Thyroid gland (tissue), 4 donors: Measurements from ENCODE around the gene SLC24A4. TPM values are rescaled to one million over a fixed set of nuclear protein-coding genes. Genes with fewer than 3 reads are reported as not detected.

Source experiments
- DNase-seq, 2 donors: peaks; one replicate each; pipeline ENCODE4 v3.0.0-alpha.2; 2019
- H3K27ac ChIP-seq, 3 donors: fragments of 200-600 bp; sonication (generic); 1 replicate in 2 of 3; 2 replicates in 1 of 3; pipeline ENCODE4 v1.5.1; 2016 to 2019; ENCODE audit warnings: mild to moderate bottlenecking in 1 of 3, moderate library complexity in 1 of 3
- H3K27me3 ChIP-seq: fragments of 200-600 bp; sonication (generic); one replicate; pipeline ENCODE4 v1.5.1; 2019
- H3K36me3 ChIP-seq, 2 donors: fragments of 200-600 bp; sonication (generic); one replicate each; pipeline ENCODE4 v1.5.1; 2016 to 2019
- H3K4me1 ChIP-seq, 2 donors: fragments of 200-600 bp; sonication (generic); one replicate each; pipeline ENCODE4 v1.5.1; 2017 to 2019
- H3K4me3 ChIP-seq, 3 donors: fragments of 200-600 bp; sonication (generic); replicated peaks in 1 of 3; 1 replicate in 2 of 3; 2 replicates in 1 of 3; pipeline ENCODE4 v1.5.1; 2016; ENCODE audit warnings: mild to moderate bottlenecking in 1 of 3
- H3K9me3 ChIP-seq: fragments of 200-600 bp; sonication (generic); one replicate; pipeline ENCODE4 v1.5.1; 2017
- CTCF ChIP-seq, 6 experiments: fragments of 200-600 bp in 3 of 6; fragments of 450-650 bp in 3 of 6; sonication (generic) in 3 of 6; IDR thresholded peaks; one replicate each; pipeline ENCODE4 v1.5.1; 2016 to 2019; ENCODE audit warnings: antibody characterized with exemption in 6 of 6, mild to moderate bottlenecking in 2 of 6, inconsistent platforms in 1 of 6, moderate library complexity in 1 of 6
- POLR2A ChIP-seq, 2 donors: fragments of 450-650 bp; IDR thresholded peaks; one replicate each; pipeline ENCODE4 v1.6.1; 2017; ENCODE audit warnings: antibody characterized with exemption in 2 of 2, mild to moderate bottlenecking in 2 of 2, moderate library complexity in 1 of 2
- WGBS, 2 donors: methylation state at CpG; one replicate each; pipeline ENCODE4 v1.1.5; 2017; 5-methylcytosine and 5-hydroxymethylcytosine counted together
- intact Hi-C: fragments of 100-400 bp; cut with DNase I; formaldehyde crosslinking; loops from one replicate; pipeline ENCODE4 v1.15.1; 2023
- total RNA-seq, 4 donors: library from RNA; depleted of rRNA; stranded (reverse); fragments of >200 nt; gene quantifications; one replicate each; pipeline ENCODE4 v1.2.3, GENCODE V29; 2016

The SLC24A4 gene
- total RNA-seq, 4 donors from 2014 or later, result 0.05 to 0.46 (median 0.19) TPM

- H3K4me3 ChIP-seq, result no peak overlapping the region
- no peaks in the 10 kb centered on the region for H3K27me3 ChIP-seq
- 84 to 88% methylated on average over 3 of the region's 3 CpGs for WGBS, 2 donors
- H3K27ac ChIP-seq, result no peak overlapping the region
- no peaks in the 10 kb centered on the region for H3K9me3 ChIP-seq
- TF ChIP-seq POLR2A (IDR thresholded peaks at IDR 0.05), result no peak
- no peak for TF ChIP-seq CTCF (IDR thresholded peaks at IDR 0.05)
- H3K36me3 ChIP-seq, result no peaks in the 10 kb centered on the region
- no peaks in the 10 kb centered on the region for H3K4me1 ChIP-seq
- no peak for DNase-seq
- intact Hi-C loops, result no loop called here
Measured at GRCh38 chr14:92427096-92427495, 104.1 kb downstream of the SLC24A4 start.

- TF ChIP-seq POLR2A (IDR thresholded peaks at IDR 0.05) (no peak), CTCF (IDR thresholded peaks at IDR 0.05) (no peak)
- H3K27me3 ChIP-seq, result no peaks in the 10 kb centered on the region
- H3K9me3 ChIP-seq, result no peaks in the 10 kb centered on the region
- intact Hi-C loops, result no loop called here
- no peak overlapping the region for H3K27ac ChIP-seq
- H3K36me3 ChIP-seq, result no peaks in the 10 kb centered on the region
- H3K4me1 ChIP-seq, result no peaks in the 10 kb centered on the region
- H3K4me3 ChIP-seq, result no peak overlapping the region
- WGBS, 2 donors, result 47 to 69% methylated on average over 3 of the region's 3 CpGs
- no peak for DNase-seq
Measured at GRCh38 chr14:92430686-92431085, 107.7 kb downstream of the SLC24A4 start.

GRCh38 chr14:92431199-92431725 is 108.3 kb downstream of the SLC24A4 start:
- no peak overlapping the region for H3K4me3 ChIP-seq
- no peak overlapping the region for H3K27ac ChIP-seq
- no peaks in the 10 kb centered on the region for H3K9me3 ChIP-seq
- no peak for DNase-seq
- intact Hi-C loops, result no loop called here
- no peaks in the 10 kb centered on the region for H3K36me3 ChIP-seq
- 65 to 90% methylated on average over 11 of the region's 11 CpGs for WGBS, 2 donors
- no peaks in the 10 kb centered on the region for H3K4me1 ChIP-seq
- no peaks in the 10 kb centered on the region for H3K27me3 ChIP-seq
- TF ChIP-seq POLR2A (IDR thresholded peaks at IDR 0.05) (no peak), CTCF (IDR thresholded peaks at IDR 0.05) (no peak)

- WGBS, 2 donors, result 95% methylated on average over 2 of the region's 2 CpGs
- no peaks in the 10 kb centered on the region for H3K9me3 ChIP-seq
- TF ChIP-seq CTCF (IDR thresholded peaks at IDR 0.05) (no peak), POLR2A (IDR thresholded peaks at IDR 0.05) (no peak)
- no peaks in the 10 kb centered on the region for H3K27me3 ChIP-seq
- intact Hi-C loops, result no loop called here
- no peak for DNase-seq
- H3K27ac ChIP-seq, result no peak overlapping the region
- no peak overlapping the region for H3K4me3 ChIP-seq
- H3K4me1 ChIP-seq, result no peaks in the 10 kb centered on the region
- no peaks in the 10 kb centered on the region for H3K36me3 ChIP-seq
Measured at GRCh38 chr14:92433407-92433806, 110.4 kb downstream of the SLC24A4 start.

GRCh38 chr14:92435154-92435553 is 112.2 kb downstream of the SLC24A4 start:
- no peak for DNase-seq
- TF ChIP-seq POLR2A (IDR thresholded peaks at IDR 0.05) (no peak), CTCF (IDR thresholded peaks at IDR 0.05) (no peak)
- intact Hi-C loops, result no loop called here
- H3K27ac ChIP-seq, result no peak overlapping the region
- no peaks in the 10 kb centered on the region for H3K27me3 ChIP-seq
- H3K9me3 ChIP-seq, result no peaks in the 10 kb centered on the region
- H3K4me1 ChIP-seq, result no peaks in the 10 kb centered on the region
- H3K36me3 ChIP-seq, result no peaks in the 10 kb centered on the region
- H3K4me3 ChIP-seq, result no peak overlapping the region
